Measurements from ENCODE around the gene SLC44A3.

Gene SLC44A3

GRCh38 chr1:94873520-94874351 lies 53.6 kb downstream of the SLC44A3 start:
- Histone ChIP-seq H2AFZ (ENCODE audit: low read length) (no peak overlapping the region), H4K20me1 (ENCODE audit: insufficient read depth, low read length, poor library complexity, severe bottlenecking) (no peaks in the 10 kb centered on the region), H3K9me2 (replicated peaks; ENCODE audit: low read depth, low read length) (no peaks in the 10 kb centered on the region), H3K79me2 (ENCODE audit: insufficient read depth, low read length) (no peaks in the 10 kb centered on the region), H3K4me3 (ENCODE audit: low read length, poor library complexity, severe bottlenecking) (no peak overlapping the region), H3K9ac (ENCODE audit: low read depth, low read length, poor library complexity, severe bottlenecking) (no peak overlapping the region), H3K9me3 (ENCODE audit: insufficient read depth, low read depth, low read length) (no peaks in the 10 kb centered on the region), H3K36me3 (ENCODE audit: insufficient read depth, low read length) (no peaks in the 10 kb centered on the region), H3K4me1 (ENCODE audit: insufficient read depth, low read length, poor library complexity, severe bottlenecking) (peaks cover 7% of the 10 kb centered on the region), H3K27me3 (ENCODE audit: insufficient read depth, low read length, poor library complexity, severe bottlenecking) (no peaks in the 10 kb centered on the region), H3F3A (ENCODE audit: low read depth) (no peaks in the 10 kb centered on the region), H3K4me2 (ENCODE audit: low read depth, low read length, poor library complexity, severe bottlenecking) (no peak overlapping the region)
- TF ChIP-seq EZH2phosphoT487 (IDR thresholded peaks at IDR 0.05; ENCODE audit: borderline replicate concordance) (no peak), CTCF (conservative IDR thresholded peaks at IDR 0.05; ENCODE audit: low read length) (no peak)

- Histone ChIP-seq H3F3A (ENCODE audit: low read depth) (no peaks in the 10 kb centered on the region), H3K9ac (ENCODE audit: low read depth, low read length, poor library complexity, severe bottlenecking) (no peak overlapping the region), H4K20me1 (ENCODE audit: insufficient read depth, low read length, poor library complexity, severe bottlenecking) (no peaks in the 10 kb centered on the region), H3K36me3 (ENCODE audit: insufficient read depth, low read length) (no peaks in the 10 kb centered on the region), H3K79me2 (ENCODE audit: insufficient read depth, low read length) (no peaks in the 10 kb centered on the region), H3K4me2 (ENCODE audit: low read depth, low read length, poor library complexity, severe bottlenecking) (no peak overlapping the region), H3K4me3 (ENCODE audit: low read length, poor library complexity, severe bottlenecking) (no peak overlapping the region), H3K9me2 (replicated peaks; ENCODE audit: low read depth, low read length) (no peaks in the 10 kb centered on the region), H3K9me3 (ENCODE audit: insufficient read depth, low read depth, low read length) (no peaks in the 10 kb centered on the region), H3K4me1 (ENCODE audit: insufficient read depth, low read length, poor library complexity, severe bottlenecking) (peaks cover 7% of the 10 kb centered on the region), H3K27me3 (ENCODE audit: insufficient read depth, low read length, poor library complexity, severe bottlenecking) (no peaks in the 10 kb centered on the region), H2AFZ (ENCODE audit: low read length) (no peak overlapping the region)
- TF ChIP-seq EZH2phosphoT487 (IDR thresholded peaks at IDR 0.05; ENCODE audit: borderline replicate concordance) = no peak
- TF ChIP-seq CTCF (conservative IDR thresholded peaks at IDR 0.05; ENCODE audit: low read length) = no peak
These were observed 54.3 kb downstream of the SLC44A3 start for GRCh38 chr1:94874423-94874822.

GRCh38 chr1:94875794-94876193 lies 55.6 kb downstream of the SLC44A3 start:
- no peak overlapping the region for H3K4me2 ChIP-seq (ENCODE audit: low read depth, low read length, poor library complexity, severe bottlenecking)
- H3K4me3 ChIP-seq (ENCODE audit: low read length, poor library complexity, severe bottlenecking) = no peak overlapping the region
- no peaks in the 10 kb centered on the region for H3K9me3 ChIP-seq (ENCODE audit: insufficient read depth, low read depth, low read length)

More at GRCh38 chr1:94875794-94876193, 55.6 kb downstream of the SLC44A3 start:
- TF ChIP-seq CTCF (conservative IDR thresholded peaks at IDR 0.05; ENCODE audit: low read length) (no peak), EZH2phosphoT487 (IDR thresholded peaks at IDR 0.05; ENCODE audit: borderline replicate concordance) (no peak)
- Histone ChIP-seq H3K27me3 (ENCODE audit: insufficient read depth, low read length, poor library complexity, severe bottlenecking) (no peaks in the 10 kb centered on the region), H3K9me2 (replicated peaks; ENCODE audit: low read depth, low read length) (no peaks in the 10 kb centered on the region), H3K9ac (ENCODE audit: low read depth, low read length, poor library complexity, severe bottlenecking) (no peak overlapping the region), H2AFZ (ENCODE audit: low read length) (no peak overlapping the region), H3F3A (ENCODE audit: low read depth) (no peaks in the 10 kb centered on the region), H3K4me1 (ENCODE audit: insufficient read depth, low read length, poor library complexity, severe bottlenecking) (peaks cover 7% of the 10 kb centered on the region), H3K79me2 (ENCODE audit: insufficient read depth, low read length) (no peaks in the 10 kb centered on the region), H4K20me1 (ENCODE audit: insufficient read depth, low read length, poor library complexity, severe bottlenecking) (no peaks in the 10 kb centered on the region), H3K36me3 (ENCODE audit: insufficient read depth, low read length) (no peaks in the 10 kb centered on the region)

Measured in Loucy (cell line).